ENCODE measurements around the gene RUNX2. TPM values are rescaled to one million over a fixed set of nuclear protein-coding genes. Genes with fewer than 3 reads are reported as not detected.

The RUNX2 gene
- total RNA-seq, 1 donor from 2014 or later: 0.52 TPM

DNA sequence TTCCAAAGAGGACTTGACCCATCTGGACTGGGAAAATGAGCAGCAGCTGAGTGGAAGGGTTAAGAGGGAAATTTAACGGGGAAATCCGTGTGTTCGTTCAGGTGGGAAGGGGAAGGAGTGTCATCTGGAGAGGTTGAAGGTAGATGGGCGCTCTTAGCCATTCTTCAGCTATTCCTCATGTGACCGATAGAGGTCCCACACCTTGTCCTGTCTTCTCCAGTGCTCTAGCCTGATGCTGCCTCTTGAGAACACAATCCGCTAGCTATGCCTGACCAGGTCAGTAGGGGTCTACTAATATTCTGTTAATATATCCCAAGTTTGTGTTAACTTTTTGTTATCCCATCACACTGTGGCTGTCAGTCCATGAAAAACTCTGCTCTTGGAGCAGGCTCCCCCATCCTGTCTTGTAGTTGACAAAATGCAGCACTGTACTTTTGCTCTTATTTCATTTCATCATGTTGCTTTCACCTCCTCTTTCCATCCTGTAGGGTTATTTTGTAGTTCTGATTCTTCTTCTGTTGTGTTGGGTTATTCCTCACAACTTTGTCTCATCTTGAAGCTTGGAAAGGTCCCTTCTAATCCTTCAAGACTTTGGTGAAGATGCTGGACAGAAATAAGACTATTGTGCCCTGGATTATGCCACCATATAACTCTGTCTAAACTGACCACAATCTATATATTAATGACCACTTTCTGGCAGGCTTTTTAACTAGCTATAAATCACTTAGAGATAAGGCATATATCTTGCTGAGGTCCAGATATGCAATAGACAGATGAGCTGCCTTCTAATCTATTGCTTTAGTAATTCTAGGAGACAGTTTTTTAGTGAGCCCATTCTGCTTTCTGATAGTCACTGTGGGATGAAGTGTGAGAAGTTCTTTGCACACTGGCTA, 173.0 kb downstream of the RUNX2 start:
- Histone ChIP-seq H3K36me3 (ENCODE audit: control insufficient read depth in 3 of 3, insufficient read depth in 3 of 3, low read length in 3 of 3) (no peaks in the 10 kb centered on the region), H3K9me3 (ENCODE audit: control insufficient read depth in 3 of 3, low read length in 3 of 3) (no peaks in the 10 kb centered on the region), H3K4me1 (ENCODE audit: control insufficient read depth in 3 of 3, insufficient read depth in 3 of 3, low read length in 3 of 3) (peaks cover 5 to 7% (median 5%) of the 10 kb centered on the region in 3 donors), H3K27me3 (ENCODE audit: control insufficient read depth in 3 of 3, insufficient read depth in 3 of 3, low read length in 3 of 3) (no peaks in the 10 kb centered on the region), H3K9ac (ENCODE audit: low read depth in 1 of 3, low read length in 3 of 3) (no peak overlapping the region), H3K4me3 (ENCODE audit: low read length in 3 of 3) (no peak overlapping the region), H3K27ac (ENCODE audit: low read depth, low read length) (no peak overlapping the region)

DNA sequence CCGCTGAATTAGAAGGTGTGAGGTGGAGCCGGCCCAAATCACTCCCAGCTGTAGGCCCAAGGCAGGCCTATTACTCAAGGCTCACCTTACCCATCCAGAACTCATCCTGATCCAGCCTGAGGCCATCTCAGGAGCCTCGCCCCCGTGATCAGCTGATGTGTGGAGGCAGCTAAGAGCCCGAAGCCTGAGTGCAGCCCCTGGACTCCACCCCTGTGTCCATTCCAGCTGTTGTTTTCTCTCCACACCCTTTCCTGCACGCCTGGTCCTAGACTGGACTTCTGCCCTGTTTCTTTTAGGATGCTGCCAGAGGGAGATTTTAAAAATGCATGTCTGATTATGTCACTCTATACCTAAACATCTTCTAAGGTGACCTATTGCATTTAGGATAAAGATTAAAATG, 174.3 kb downstream of the RUNX2 start:
- Histone ChIP-seq H3K9me3 (ENCODE audit: control insufficient read depth in 3 of 3, low read length in 3 of 3) (no peaks in the 10 kb centered on the region), H3K27ac (ENCODE audit: low read depth, low read length) (no peak overlapping the region), H3K4me3 (ENCODE audit: low read length in 3 of 3) (no peak overlapping the region), H3K36me3 (ENCODE audit: control insufficient read depth in 3 of 3, insufficient read depth in 3 of 3, low read length in 3 of 3) (no peaks in the 10 kb centered on the region), H3K9ac (ENCODE audit: low read depth in 1 of 3, low read length in 3 of 3) (no peak overlapping the region), H3K27me3 (ENCODE audit: control insufficient read depth in 3 of 3, insufficient read depth in 3 of 3, low read length in 3 of 3) (no peaks in the 10 kb centered on the region), H3K4me1 (ENCODE audit: control insufficient read depth in 3 of 3, insufficient read depth in 3 of 3, low read length in 3 of 3) (peaks cover 5 to 7% (median 5%) of the 10 kb centered on the region in 3 donors)

DNA sequence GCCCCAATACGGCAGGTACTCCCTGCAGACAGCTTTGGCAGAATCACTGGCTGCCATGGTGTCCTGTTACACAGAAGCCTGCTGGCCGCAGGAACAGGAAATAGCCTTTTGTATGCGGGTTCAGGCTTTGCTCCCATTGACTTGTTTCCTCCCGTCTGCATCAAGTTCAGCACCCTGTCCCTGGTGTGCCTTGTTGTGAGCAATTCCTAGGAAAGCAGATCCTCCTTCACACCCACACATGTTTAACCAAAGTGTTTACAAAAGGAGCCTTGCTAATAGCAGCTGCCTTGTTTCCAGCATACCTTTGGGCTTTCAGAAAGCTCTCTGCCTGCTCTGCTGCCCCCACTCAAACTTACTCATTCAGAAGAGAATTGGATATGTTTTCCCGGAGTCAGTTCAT, 176.8 kb downstream of the RUNX2 start:
- Histone ChIP-seq H3K4me3 (ENCODE audit: low read length in 3 of 3) (peak overlapping the region in 2 of 3 donors; percentile 58 to 59), H3K27me3 (ENCODE audit: control insufficient read depth in 3 of 3, insufficient read depth in 3 of 3, low read length in 3 of 3) (no peaks in the 10 kb centered on the region), H3K27ac (ENCODE audit: low read depth, low read length) (no peak overlapping the region), H3K4me1 (ENCODE audit: control insufficient read depth in 3 of 3, insufficient read depth in 3 of 3, low read length in 3 of 3) (peaks cover 5 to 7% (median 5%) of the 10 kb centered on the region in 3 donors), H3K9me3 (ENCODE audit: control insufficient read depth in 3 of 3, low read length in 3 of 3) (no peaks in the 10 kb centered on the region), H3K36me3 (ENCODE audit: control insufficient read depth in 3 of 3, insufficient read depth in 3 of 3, low read length in 3 of 3) (no peaks in the 10 kb centered on the region), H3K9ac (ENCODE audit: low read depth in 1 of 3, low read length in 3 of 3) (peak overlapping the region in 2 of 3 donors; percentile 34 to 43)

DNA sequence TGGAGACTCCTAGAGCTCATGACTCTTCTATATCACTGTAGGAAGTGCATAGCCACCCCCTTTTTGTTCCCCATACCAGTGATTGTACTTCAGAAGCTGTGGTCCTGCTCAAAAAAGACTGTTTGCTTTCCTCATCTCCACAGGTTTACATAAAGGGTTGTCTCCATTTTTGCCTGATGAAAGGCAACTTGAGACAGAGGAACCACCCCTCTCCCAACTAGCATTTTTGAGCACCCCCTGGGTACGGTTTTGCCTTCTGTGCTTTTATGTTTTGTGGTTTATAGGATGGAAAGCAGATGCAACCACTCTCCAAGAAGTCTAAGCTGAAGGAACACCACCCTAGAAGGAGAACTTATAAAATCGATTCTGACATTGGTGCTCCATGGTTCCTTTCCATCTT, 177.3 kb downstream of the RUNX2 start:
- Histone ChIP-seq H3K4me3 (ENCODE audit: low read length in 3 of 3) (no peak overlapping the region), H3K27ac (ENCODE audit: low read depth, low read length) (no peak overlapping the region), H3K9me3 (ENCODE audit: control insufficient read depth in 3 of 3, low read length in 3 of 3) (no peaks in the 10 kb centered on the region), H3K9ac (ENCODE audit: low read depth in 1 of 3, low read length in 3 of 3) (peak overlapping the region in 1 of 3 donors; percentile 43), H3K36me3 (ENCODE audit: control insufficient read depth in 3 of 3, insufficient read depth in 3 of 3, low read length in 3 of 3) (no peaks in the 10 kb centered on the region), H3K27me3 (ENCODE audit: control insufficient read depth in 3 of 3, insufficient read depth in 3 of 3, low read length in 3 of 3) (no peaks in the 10 kb centered on the region), H3K4me1 (ENCODE audit: control insufficient read depth in 3 of 3, insufficient read depth in 3 of 3, low read length in 3 of 3) (peaks cover 5 to 7% (median 5%) of the 10 kb centered on the region in 3 donors)

DNA sequence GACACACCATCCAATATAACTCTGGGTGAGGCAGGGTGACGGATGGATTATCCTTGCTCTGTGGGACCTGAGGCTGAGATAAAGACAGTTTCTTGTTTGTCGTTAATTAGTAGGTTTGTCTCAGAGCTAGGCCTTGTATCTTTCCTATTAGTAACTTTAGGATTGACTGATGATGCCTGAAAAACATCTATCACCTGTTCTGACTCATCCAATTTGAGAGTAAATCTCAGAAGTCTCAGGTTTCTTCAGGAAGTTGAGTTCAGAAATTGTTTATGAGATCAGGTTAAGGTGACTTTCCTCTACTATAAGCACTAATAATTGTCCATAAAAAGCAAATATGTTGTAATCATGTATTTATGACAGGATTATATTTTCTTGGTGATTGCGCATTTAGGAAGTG, 179.1 kb downstream of the RUNX2 start:
- H3K9me3 ChIP-seq (ENCODE audit: control insufficient read depth in 3 of 3, low read length in 3 of 3): no peaks in the 10 kb centered on the region
- no peak overlapping the region for H3K27ac ChIP-seq (ENCODE audit: low read depth, low read length)
- no peaks in the 10 kb centered on the region for H3K27me3 ChIP-seq (ENCODE audit: control insufficient read depth in 3 of 3, insufficient read depth in 3 of 3, low read length in 3 of 3)
- peaks cover 5 to 7% (median 5%) of the 10 kb centered on the region in 3 donors for H3K4me1 ChIP-seq (ENCODE audit: control insufficient read depth in 3 of 3, insufficient read depth in 3 of 3, low read length in 3 of 3)
- H3K36me3 ChIP-seq (ENCODE audit: control insufficient read depth in 3 of 3, insufficient read depth in 3 of 3, low read length in 3 of 3): no peaks in the 10 kb centered on the region
- no peak overlapping the region for H3K9ac ChIP-seq (ENCODE audit: low read depth in 1 of 3, low read length in 3 of 3)
- no peak overlapping the region for H3K4me3 ChIP-seq (ENCODE audit: low read length in 3 of 3)

DNA sequence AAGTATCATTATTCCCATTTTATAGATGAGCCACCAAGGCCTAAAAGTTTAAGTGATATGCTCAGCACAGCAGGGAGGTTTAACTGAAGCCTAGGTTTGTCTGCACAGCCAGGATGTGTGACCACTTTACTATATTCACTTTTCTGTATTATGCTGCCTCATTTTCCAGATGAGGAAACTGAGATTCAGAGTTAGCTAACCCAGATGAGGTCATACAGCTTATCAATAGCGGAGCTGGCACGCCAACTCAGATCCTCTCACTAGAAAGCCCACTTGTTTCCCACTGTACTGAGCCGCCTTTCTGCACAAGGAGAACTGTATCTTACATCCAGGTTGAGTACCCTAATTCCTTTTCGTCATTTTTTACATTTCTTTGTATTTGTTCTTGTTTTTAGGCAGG, 181.3 kb downstream of the RUNX2 start:
- Histone ChIP-seq H3K27me3 (ENCODE audit: control insufficient read depth in 3 of 3, insufficient read depth in 3 of 3, low read length in 3 of 3) (no peaks in the 10 kb centered on the region), H3K4me3 (ENCODE audit: low read length in 3 of 3) (no peak overlapping the region), H3K4me1 (ENCODE audit: control insufficient read depth in 3 of 3, insufficient read depth in 3 of 3, low read length in 3 of 3) (peaks cover 5 to 7% (median 5%) of the 10 kb centered on the region in 3 donors), H3K9ac (ENCODE audit: low read depth in 1 of 3, low read length in 3 of 3) (no peak overlapping the region), H3K27ac (ENCODE audit: low read depth, low read length) (no peak overlapping the region), H3K9me3 (ENCODE audit: control insufficient read depth in 3 of 3, low read length in 3 of 3) (no peaks in the 10 kb centered on the region), H3K36me3 (ENCODE audit: control insufficient read depth in 3 of 3, insufficient read depth in 3 of 3, low read length in 3 of 3) (no peaks in the 10 kb centered on the region)

DNA sequence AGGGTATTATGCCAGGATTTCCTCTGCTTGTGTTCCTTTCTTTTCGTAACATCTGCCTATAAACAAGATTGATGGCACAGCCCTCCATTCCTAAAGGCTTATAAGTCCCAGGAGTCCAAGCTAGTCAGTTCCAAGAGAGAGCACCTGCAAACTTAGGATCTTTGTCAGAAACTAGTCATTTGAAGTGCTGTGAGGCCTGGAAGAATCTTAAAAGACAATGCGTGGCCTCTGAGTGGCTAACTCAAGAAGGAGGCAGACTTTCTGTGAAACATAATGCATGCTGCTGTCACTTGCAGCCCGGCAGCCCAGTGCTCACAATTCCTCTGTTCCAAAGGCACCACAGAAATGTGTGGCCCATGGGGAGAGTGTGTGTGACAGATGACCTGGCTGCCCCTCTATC, 184.6 kb downstream of the RUNX2 start:
- Histone ChIP-seq H3K9me3 (ENCODE audit: control insufficient read depth in 3 of 3, low read length in 3 of 3) (no peaks in the 10 kb centered on the region), H3K27ac (ENCODE audit: low read depth, low read length) (no peak overlapping the region), H3K4me1 (ENCODE audit: control insufficient read depth in 3 of 3, insufficient read depth in 3 of 3, low read length in 3 of 3) (no peaks in the 10 kb centered on the region), H3K9ac (ENCODE audit: low read depth in 1 of 3, low read length in 3 of 3) (no peak overlapping the region), H3K4me3 (ENCODE audit: low read length in 3 of 3) (no peak overlapping the region), H3K36me3 (ENCODE audit: control insufficient read depth in 3 of 3, insufficient read depth in 3 of 3, low read length in 3 of 3) (no peaks in the 10 kb centered on the region), H3K27me3 (ENCODE audit: control insufficient read depth in 3 of 3, insufficient read depth in 3 of 3, low read length in 3 of 3) (no peaks in the 10 kb centered on the region)

DNA sequence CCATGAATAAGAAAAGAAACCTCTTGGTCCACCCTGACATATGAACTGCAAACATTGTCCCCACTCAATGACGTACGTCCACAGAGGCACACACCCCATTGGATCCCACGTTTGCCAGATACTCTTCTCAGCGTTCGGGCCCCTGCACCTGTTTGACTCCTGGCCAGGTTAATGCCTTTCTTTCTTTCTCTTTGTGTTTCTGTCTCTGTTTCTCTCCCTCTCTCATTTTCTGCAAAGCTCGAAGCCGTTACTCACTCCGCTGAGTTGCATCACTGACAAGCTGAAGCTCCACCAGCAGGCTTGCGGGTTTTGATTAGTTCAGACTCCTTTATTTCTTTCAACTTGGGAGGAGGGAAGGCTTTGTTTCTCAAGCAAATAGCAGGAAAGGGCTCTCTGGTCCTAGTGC, 185.1 kb downstream of the RUNX2 start:
- Histone ChIP-seq H3K36me3 (ENCODE audit: control insufficient read depth in 3 of 3, insufficient read depth in 3 of 3, low read length in 3 of 3) (no peaks in the 10 kb centered on the region), H3K27ac (ENCODE audit: low read depth, low read length) (no peak overlapping the region), H3K4me3 (ENCODE audit: low read length in 3 of 3) (no peak overlapping the region), H3K27me3 (ENCODE audit: control insufficient read depth in 3 of 3, insufficient read depth in 3 of 3, low read length in 3 of 3) (no peaks in the 10 kb centered on the region), H3K9ac (ENCODE audit: low read depth in 1 of 3, low read length in 3 of 3) (no peak overlapping the region), H3K4me1 (ENCODE audit: control insufficient read depth in 3 of 3, insufficient read depth in 3 of 3, low read length in 3 of 3) (no peaks in the 10 kb centered on the region), H3K9me3 (ENCODE audit: control insufficient read depth in 3 of 3, low read length in 3 of 3) (no peaks in the 10 kb centered on the region)

DNA sequence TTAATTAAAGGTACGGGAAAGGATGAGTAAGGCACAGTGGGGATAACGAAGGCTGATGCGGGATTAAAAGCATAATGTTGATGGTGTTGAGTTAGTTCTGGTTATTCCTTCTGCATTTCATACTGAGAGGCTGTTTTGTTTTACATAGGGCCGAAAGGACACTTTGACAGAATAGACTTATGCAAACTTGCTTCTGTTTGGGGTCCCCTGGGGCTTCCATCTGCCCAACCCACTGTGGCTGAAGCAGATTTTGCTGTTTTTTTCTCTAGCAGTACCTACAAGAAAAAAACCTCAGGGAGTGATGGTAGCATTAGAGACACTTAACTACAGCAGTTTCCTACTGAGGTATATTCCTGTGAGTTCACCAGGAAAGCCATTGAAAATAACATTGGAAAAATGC, 185.7 kb downstream of the RUNX2 start:
- no peaks in the 10 kb centered on the region for H3K4me1 ChIP-seq (ENCODE audit: control insufficient read depth in 3 of 3, insufficient read depth in 3 of 3, low read length in 3 of 3)
- no peak overlapping the region for H3K9ac ChIP-seq (ENCODE audit: low read depth in 1 of 3, low read length in 3 of 3)
- H3K4me3 ChIP-seq (ENCODE audit: low read length in 3 of 3): no peak overlapping the region
- H3K27ac ChIP-seq (ENCODE audit: low read depth, low read length): no peak overlapping the region
- H3K9me3 ChIP-seq (ENCODE audit: control insufficient read depth in 3 of 3, low read length in 3 of 3): no peaks in the 10 kb centered on the region
- no peaks in the 10 kb centered on the region for H3K36me3 ChIP-seq (ENCODE audit: control insufficient read depth in 3 of 3, insufficient read depth in 3 of 3, low read length in 3 of 3)
- H3K27me3 ChIP-seq (ENCODE audit: control insufficient read depth in 3 of 3, insufficient read depth in 3 of 3, low read length in 3 of 3): no peaks in the 10 kb centered on the region

DNA sequence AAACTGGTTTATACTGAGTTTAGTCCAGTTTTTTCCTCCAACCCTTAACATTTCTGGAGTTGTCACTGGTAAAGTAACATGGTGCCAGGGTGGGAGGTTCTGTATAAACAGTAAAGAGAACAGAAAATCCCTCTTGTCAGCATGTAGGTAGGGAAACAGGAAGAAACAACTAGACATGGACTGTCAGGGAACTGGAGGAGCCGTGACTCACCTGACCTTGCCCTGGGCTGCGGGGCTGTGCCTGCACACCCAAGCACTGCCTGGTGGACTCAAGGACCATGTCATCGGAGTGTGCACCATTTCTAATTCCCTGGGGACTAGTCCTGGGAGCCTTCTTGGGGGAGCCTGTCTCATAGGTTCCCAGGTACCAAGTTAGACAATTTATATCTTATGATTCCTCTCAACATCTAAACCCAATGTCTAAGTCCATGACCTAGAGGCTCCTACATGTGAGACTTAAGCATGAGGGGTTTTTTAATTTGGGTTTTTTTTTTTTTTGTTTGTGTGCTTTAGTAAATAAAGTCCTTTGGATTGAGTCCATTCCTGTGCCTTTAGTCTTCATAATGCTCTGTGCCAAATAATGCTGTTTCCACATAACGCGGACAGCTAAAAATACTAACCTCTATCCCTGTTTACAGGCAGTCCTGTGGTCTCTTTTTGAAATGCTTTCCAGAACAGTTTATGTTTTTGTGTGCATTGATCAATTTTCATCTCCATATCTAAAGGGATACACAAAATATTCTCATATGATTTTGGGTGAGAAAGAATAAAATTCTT, 186.5 kb downstream of the RUNX2 start:
- no peaks in the 10 kb centered on the region for H3K9me3 ChIP-seq (ENCODE audit: control insufficient read depth in 3 of 3, low read length in 3 of 3)
- no peak overlapping the region for H3K27ac ChIP-seq (ENCODE audit: low read depth, low read length)
- H3K36me3 ChIP-seq (ENCODE audit: control insufficient read depth in 3 of 3, insufficient read depth in 3 of 3, low read length in 3 of 3): no peaks in the 10 kb centered on the region
- H3K27me3 ChIP-seq (ENCODE audit: control insufficient read depth in 3 of 3, insufficient read depth in 3 of 3, low read length in 3 of 3): no peaks in the 10 kb centered on the region
- no peak overlapping the region for H3K9ac ChIP-seq (ENCODE audit: low read depth in 1 of 3, low read length in 3 of 3)
- no peak overlapping the region for H3K4me3 ChIP-seq (ENCODE audit: low read length in 3 of 3)
- H3K4me1 ChIP-seq (ENCODE audit: control insufficient read depth in 3 of 3, insufficient read depth in 3 of 3, low read length in 3 of 3): no peaks in the 10 kb centered on the region

Measured in skeletal muscle tissue (tissue), 4 donors.